Measurements from ENCODE around the gene BPTF.
"Not testable (repeated sequence)": the region's sequence is repeated elsewhere in the genome, so short reads cannot be mapped to it uniquely, and the experiment has no call there.

Gene BPTF

DNA sequence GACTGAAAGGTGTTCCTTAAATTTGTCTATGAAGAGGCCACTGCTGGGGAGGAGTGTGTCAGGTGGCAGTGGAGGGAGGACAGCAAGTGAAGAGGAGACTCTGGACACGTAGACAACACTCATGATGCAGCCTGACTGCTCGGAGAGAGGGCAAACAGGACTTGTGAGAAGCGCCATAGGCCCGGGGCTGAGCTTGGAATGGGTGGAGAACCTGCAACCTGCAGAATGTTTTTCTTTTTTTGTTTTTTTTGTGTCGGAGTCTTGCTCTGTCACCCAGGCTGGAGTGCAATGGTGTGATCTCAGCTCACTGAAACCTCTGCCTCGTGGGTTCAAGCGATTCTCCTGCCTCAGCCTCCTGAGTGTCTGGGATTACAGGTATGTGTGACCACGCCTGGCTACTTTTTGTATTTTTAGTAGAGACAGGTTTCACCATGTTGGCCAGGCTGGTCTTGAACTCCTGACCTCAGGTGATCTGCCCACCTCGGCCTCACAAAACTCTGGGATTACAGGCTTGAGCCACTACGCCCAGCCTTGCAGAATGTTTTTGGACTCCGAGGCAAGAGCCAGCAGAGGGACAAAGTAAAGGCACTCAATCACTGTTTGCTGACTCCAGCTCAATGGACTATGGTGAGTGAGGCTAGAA, 189.9 kb downstream of the BPTF start:
- DNase-seq: no peak

DNA sequence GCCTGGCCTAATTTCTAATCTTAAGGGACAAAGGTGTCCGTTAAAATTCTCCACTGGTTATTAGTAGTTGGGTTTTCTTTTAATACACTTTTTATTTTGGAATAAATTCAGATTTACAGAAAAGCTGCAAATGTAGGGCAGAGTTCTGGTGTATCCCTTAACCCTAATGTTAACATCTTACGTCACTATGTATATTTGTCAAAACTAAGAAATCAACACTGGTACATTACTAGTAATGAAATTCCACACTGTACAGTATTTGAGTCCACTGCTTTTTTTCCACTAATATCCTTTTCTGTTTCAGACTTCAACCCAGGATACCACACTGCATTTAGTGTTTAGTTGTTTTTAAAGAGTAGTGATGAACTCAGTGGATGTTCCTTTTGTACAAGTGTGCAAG, 191.5 kb downstream of the BPTF start:
- DNase-seq: no peak

DNA sequence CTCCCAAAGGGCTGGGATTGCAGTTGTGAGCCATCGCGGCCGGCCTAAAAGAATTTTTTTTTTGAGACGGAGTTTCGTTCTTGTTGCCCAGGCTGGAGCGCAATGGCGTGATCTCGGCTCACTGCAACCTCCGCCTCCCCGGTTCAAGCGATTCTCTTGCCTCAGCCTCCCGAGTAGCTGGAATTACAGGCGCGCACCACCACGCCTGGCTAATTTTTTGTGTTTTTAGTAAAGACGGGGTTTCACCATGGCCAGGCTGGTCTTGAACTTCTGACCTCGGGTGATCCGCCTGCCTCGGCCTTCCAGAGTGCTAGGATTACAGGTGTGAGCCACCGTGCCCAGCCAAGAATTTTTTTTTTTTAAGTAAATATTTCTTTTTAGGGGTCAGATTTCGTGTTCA, 193.2 kb downstream of the BPTF start:
- not testable (repeated sequence) for DNase-seq

DNA sequence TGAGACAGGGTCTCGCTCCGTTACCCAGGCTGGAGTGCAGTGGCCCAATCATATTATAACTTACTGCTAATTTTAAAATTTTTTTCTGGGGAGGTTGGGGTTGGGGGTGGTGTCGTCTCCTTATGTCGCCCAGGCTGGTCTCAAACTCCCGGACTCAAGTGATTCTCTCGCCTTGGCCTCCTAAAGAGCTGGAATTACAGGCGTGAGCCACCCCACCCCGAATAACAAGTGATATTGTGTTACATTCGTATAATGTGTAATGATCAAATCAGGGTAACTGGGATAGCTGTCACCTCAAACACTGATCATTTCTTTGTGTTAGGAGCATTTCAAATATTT, 194.0 kb downstream of the BPTF start:
- DNase-seq: no peak

DNA sequence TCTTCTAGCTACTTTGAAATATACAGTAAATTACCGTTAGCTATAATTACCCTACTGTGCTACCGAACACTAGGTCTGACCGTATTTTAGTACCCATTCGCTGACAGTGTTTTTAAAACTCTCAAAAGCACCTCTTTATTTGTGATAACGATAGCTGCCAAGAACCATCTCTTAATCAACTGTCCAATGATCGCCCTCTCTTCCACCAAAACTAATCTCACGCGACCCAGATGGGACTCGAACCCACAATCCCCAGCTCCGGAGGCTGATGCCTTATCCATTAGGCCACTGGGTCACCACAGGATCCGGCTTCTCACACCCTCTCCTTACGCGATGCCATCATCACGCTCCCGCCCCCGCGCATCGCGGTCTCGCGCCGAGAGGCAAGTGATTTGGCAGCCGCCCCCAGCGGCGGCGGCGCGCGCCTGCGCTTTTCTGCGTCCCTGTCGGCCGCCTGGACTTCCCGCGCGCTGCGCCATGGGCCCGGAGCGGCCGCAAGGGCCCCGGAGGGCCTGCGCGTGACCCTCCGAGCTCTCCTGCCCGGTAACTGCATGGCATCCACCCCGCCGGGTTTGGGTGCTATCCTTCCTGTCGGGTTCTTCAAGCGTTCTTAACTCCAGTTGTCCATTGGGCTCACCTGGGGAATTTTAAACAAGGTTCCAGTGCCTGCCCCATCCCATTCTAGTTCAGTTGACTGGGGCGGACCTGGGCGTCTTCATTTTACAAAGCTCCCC, 194.5 kb downstream of the BPTF start:
- peak; percentile 77 for DNase-seq

DNA sequence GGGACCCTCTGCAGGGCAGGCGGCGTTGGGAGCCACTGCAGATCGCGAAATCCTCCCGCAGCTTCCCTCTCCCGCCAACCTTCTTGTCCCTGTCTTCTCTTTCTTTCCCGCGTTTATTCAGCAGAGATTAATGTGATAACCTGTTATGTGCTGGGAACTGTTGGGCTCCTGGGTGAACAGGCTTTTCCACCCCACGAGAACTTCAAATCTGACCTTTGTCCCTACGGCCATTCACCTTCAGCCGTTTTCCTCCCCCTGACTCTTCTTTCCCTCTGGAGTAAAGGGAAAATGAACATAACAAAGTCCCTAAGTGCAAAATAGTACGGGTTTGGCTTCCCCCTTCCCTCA, 195.1 kb downstream of the BPTF start:
- no peak for DNase-seq

DNA sequence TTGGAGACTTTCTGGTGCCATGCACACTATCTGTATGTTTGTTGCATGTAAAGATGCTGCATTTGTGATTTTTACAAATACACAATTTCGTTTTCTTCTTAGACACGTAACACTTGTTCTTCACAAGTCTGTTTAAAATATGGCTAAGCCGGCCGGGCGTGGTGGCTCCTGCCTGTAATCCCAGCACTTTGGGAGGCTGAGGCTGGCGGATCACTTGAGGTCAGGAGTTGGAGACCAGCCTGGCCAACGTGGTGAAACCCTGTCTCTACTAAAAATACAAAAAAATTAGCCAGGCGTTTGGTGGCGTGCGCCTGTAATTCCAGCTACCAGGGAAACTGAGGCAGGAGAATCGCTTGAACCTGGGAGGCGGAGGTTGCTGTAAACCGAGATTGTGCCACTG, 195.5 kb downstream of the BPTF start:
- not testable (repeated sequence) for DNase-seq

DNA sequence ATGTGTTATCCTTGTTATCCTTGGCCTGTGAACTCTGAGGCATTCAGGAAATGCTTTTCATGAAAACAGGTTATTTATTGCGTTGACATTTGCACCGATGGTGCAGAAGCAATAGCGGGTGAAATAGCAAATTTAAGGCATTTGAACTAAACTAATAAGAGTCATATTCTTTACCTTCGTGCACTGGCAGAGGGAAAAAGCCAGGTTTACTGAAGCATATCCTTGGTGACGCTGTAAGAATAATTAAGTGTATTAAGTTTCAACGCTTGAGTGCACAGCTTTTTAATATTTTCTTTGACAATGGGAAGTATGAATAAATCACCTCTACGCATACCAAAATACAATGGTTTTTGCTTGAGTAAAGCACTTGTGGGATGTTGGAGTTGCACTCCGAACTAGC, 196.7 kb downstream of the BPTF start:
- no peak for DNase-seq

DNA sequence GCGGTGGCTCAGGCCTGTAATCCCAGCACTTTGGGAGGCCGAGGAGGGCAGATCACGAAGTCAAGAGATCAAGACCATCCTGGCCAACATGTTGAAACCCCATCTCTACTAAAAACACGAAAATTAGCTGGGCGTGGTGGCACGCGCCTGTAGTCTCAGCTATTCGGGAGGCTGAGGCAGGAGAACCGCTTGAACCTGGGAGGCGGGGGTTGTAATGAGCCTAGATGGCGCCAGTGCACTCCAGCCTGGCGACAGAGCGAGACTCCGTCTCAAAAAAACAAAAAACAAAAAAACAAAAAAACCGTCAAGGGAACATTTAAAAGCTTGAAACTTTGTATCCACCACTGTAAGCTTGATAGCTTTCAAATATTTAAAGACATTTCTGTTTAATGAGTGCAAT, 197.2 kb downstream of the BPTF start:
- not testable (repeated sequence) for DNase-seq

DNA sequence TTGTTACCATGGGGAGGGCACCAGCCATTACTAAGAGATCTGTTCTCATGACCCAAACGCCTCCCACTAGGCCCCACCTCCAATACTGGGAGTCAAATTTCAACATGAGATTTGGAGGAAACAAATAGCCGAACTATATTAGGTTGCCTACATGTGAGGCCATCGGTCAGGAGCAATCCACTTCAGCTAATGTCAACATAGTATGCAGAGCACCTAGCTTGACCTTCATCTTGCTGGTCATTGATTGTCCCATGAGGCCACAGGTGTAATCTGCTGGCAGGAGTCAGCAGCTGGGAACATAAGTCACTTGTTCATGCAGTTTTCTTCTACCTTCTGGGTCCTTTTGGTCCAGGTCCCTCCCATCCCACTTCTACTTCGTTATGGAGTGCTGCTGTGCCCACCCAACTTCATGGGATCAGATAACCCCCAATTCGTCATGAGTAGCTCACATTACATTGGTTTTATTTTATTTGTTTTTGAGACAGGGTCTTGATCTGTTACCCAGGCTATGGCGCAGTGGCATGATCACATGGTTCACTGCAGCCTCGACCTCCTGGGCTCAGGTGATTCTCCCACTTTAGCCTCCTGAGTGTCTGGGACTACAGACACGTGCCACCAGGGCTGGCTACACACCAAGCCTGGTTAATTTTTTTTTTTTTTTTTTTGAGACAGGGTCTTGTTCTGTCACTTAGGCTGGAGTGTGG, 204.4 kb downstream of the BPTF start:
- no peak for DNase-seq
